GM19238 (cell line): ENCODE results near the gene ELOA2.
"Not testable (repeated sequence)": the region's sequence is repeated elsewhere in the genome, so short reads cannot be mapped to it uniquely, and the experiment has no call there.

Experiments
- DNase-seq: peaks from one replicate; pipeline ENCODE4 v3.0.0; 2011; ENCODE audit warnings: low spot score; ENCODE audit not compliant: insufficient read length

The ELOA2 gene

GRCh38 chr18:47035156-47035671, at the start of gene ELOA2:
ELOA2 (minus strand) TSS chr18:47035621; CDS start chr18:47035264, 357 bp downstream.
- no peak for DNase-seq

GRCh38 chr18:47081578-47081977, 46.2 kb upstream of the ELOA2 start:
- no peak for DNase-seq

GRCh38 chr18:47080872-47081271, 45.5 kb upstream of the ELOA2 start:
- DNase-seq = no peak

GRCh38 chr18:47077111-47077510, 41.7 kb upstream of the ELOA2 start:
- DNase-seq = no peak

GRCh38 chr18:47075098-47075883, 39.9 kb upstream of the ELOA2 start:
- DNase-seq = no peak

- no peak for DNase-seq
These were observed 32.2 kb upstream of the ELOA2 start for GRCh38 chr18:47067648-47068047.

GRCh38 chr18:47063096-47063495, 27.7 kb upstream of the ELOA2 start:
- DNase-seq = no peak

- no peak for DNase-seq
These were observed 27.1 kb upstream of the ELOA2 start for GRCh38 chr18:47062471-47062870.

GRCh38 chr18:47054369-47054768, 18.9 kb upstream of the ELOA2 start:
- no peak for DNase-seq

GRCh38 chr18:47050468-47050867, 15.0 kb upstream of the ELOA2 start:
- no peak for DNase-seq

- no peak for DNase-seq
These were observed 5.6 kb upstream of the ELOA2 start for GRCh38 chr18:47040982-47041381.

GRCh38 chr18:47036927-47037578, 1.6 kb upstream of the ELOA2 start:
- no peak for DNase-seq

GRCh38 chr18:47036298-47036874, 965 bp upstream of the ELOA2 start:
- no peak for DNase-seq

GRCh38 chr18:47034591-47034990, 830 bp downstream of the ELOA2 start:
- not testable (repeated sequence) for DNase-seq

GRCh38 chr18:47032945-47033344, 2.5 kb downstream of the ELOA2 start:
- no peak for DNase-seq

- DNase-seq = not testable (repeated sequence)
These were observed 4.5 kb downstream of the ELOA2 start for GRCh38 chr18:47030887-47031286.

GRCh38 chr18:47029684-47030353, 5.6 kb downstream of the ELOA2 start:
- DNase-seq = not testable (repeated sequence)

GRCh38 chr18:47028738-47029137, 6.7 kb downstream of the ELOA2 start:
- DNase-seq = not testable (repeated sequence)

GRCh38 chr18:47025557-47026174, 9.8 kb downstream of the ELOA2 start:
- not testable (repeated sequence) for DNase-seq

- not testable (repeated sequence) for DNase-seq
These were observed 11.5 kb downstream of the ELOA2 start for GRCh38 chr18:47023769-47024465.

GRCh38 chr18:47022821-47023220, 12.6 kb downstream of the ELOA2 start:
- not testable (repeated sequence) for DNase-seq
